SU-DHL-6 (cell line): ENCODE data around the gene ZDHHC3.

Experiments
- H2AFZ ChIP-seq: fragments of 200-600 bp; sonication (generic); 2 replicates; pipeline ENCODE4 v1.6.1; 2014; ENCODE audit warnings: low read depth, mild to moderate bottlenecking, moderate library complexity, mixed read lengths, antibody characterized with exemption, low read length; ENCODE audit not compliant: severe bottlenecking
- H3F3A ChIP-seq: fragments of 200-600 bp; shearing (Covaris generic); 2 replicates; pipeline ENCODE4 v1.6.0; 2016; ENCODE audit warnings: antibody characterized with exemption, mild to moderate bottlenecking; ENCODE audit not compliant: insufficient read depth
- H3K27ac ChIP-seq: fragments of 200-600 bp; sonication (generic); 2 replicates; pipeline ENCODE4 v1.5.1; 2016; ENCODE audit warnings: low read depth, mild to moderate bottlenecking, low read length, moderate library complexity, mixed read lengths
- H3K27me3 ChIP-seq: fragments of 200-600 bp; sonication (generic), shearing (Covaris generic); 2 replicates; pipeline ENCODE4 v1.6.0; 2014; ENCODE audit warnings: mild to moderate bottlenecking, low read length
- H3K36me3 ChIP-seq: fragments of 200-600 bp; sonication (generic); 2 replicates; pipeline ENCODE4 v1.6.1; 2014; ENCODE audit warnings: mild to moderate bottlenecking, low read length, mixed read lengths
- H3K4me2 ChIP-seq: fragments of 300-600, 200-600 bp; shearing (Covaris generic), sonication (generic); 2 replicates; pipeline ENCODE4 v1.6.0; 2014; ENCODE audit warnings: low read length, low read depth, mild to moderate bottlenecking; ENCODE audit not compliant: poor library complexity, severe bottlenecking
- H3K4me3 ChIP-seq: fragments of 200-600 bp; sonication (generic); 2 replicates; pipeline ENCODE4 v1.5.1; 2014; ENCODE audit warnings: antibody characterized with exemption, low read length, mild to moderate bottlenecking, mixed read lengths; ENCODE audit not compliant: insufficient read depth, poor library complexity, severe bottlenecking
- H3K79me2 ChIP-seq: fragments of 200-600 bp; sonication (generic); 2 replicates; pipeline ENCODE4 v1.6.1; 2014; ENCODE audit warnings: mild to moderate bottlenecking, low read length, moderate library complexity; ENCODE audit not compliant: insufficient read depth
- H3K9ac ChIP-seq: fragments of 200-600 bp; sonication (generic); 2 replicates; pipeline ENCODE4 v1.7.0; 2014; ENCODE audit warnings: mild to moderate bottlenecking, low read length
- H3K9me2 ChIP-seq: fragments of 200-600 bp; sonication (generic); replicated peaks from 2 replicates; pipeline ENCODE4 v1.6.1; 2014; ENCODE audit warnings: low read length; ENCODE audit not compliant: insufficient read depth
- H3K9me3 ChIP-seq: fragments of 200-600 bp; sonication (generic); 2 replicates; pipeline ENCODE4 v1.6.1; 2014; ENCODE audit warnings: low read length, mixed read lengths; ENCODE audit not compliant: insufficient read depth
- H4K20me1 ChIP-seq: fragments of 200-600 bp; sonication (generic); 2 replicates; pipeline ENCODE4 v1.6.1; 2014; ENCODE audit warnings: low read depth, mild to moderate bottlenecking, antibody characterized with exemption, low read length, moderate library complexity, mixed read lengths
- CTCF ChIP-seq: fragments of 200-600 bp; sonication (generic); IDR thresholded peaks from one replicate; pipeline ENCODE4 v1.5.1; 2017; ENCODE audit warnings: antibody characterized with exemption, mild to moderate bottlenecking, low read length, moderate library complexity; ENCODE audit not compliant: insufficient read depth, poor library complexity, severe bottlenecking
- EZH2phosphoT487 ChIP-seq: fragments of 200-600 bp; sonication (generic), shearing (Covaris generic); conservative IDR thresholded peaks from 2 replicates; pipeline ENCODE4 v1.6.1; 2018; ENCODE audit warnings: mild to moderate bottlenecking, antibody characterized with exemption, low read length, moderate library complexity, mixed read lengths

The ZDHHC3 gene

GRCh38 chr3:44930911-44931310 lies 45.1 kb downstream of the ZDHHC3 start:
- Histone ChIP-seq H3K9ac (no peak overlapping the region), H2AFZ (no peak overlapping the region), H3F3A (no peaks in the 10 kb centered on the region), H3K9me3 (no peaks in the 10 kb centered on the region), H3K4me2 (no peak overlapping the region), H3K27me3 (no peaks in the 10 kb centered on the region), H4K20me1 (no peaks in the 10 kb centered on the region), H3K79me2 (no peaks in the 10 kb centered on the region), H3K4me3 (no peak overlapping the region), H3K27ac (no peak overlapping the region), H3K36me3 (no peaks in the 10 kb centered on the region), H3K9me2 (no peaks in the 10 kb centered on the region)
- TF ChIP-seq CTCF (no peak), EZH2phosphoT487 (no peak)

- Histone ChIP-seq H3K36me3 (no peaks in the 10 kb centered on the region), H3K27me3 (no peaks in the 10 kb centered on the region), H3K9ac (no peak overlapping the region), H2AFZ (no peak overlapping the region), H3K4me2 (no peak overlapping the region), H3K4me3 (no peak overlapping the region), H3K27ac (no peak overlapping the region), H3K9me2 (no peaks in the 10 kb centered on the region), H3K9me3 (no peaks in the 10 kb centered on the region), H3K79me2 (no peaks in the 10 kb centered on the region), H4K20me1 (no peaks in the 10 kb centered on the region), H3F3A (no peaks in the 10 kb centered on the region)
- no peak for TF ChIP-seq CTCF
- TF ChIP-seq EZH2phosphoT487, result no peak
These were observed 46.2 kb downstream of the ZDHHC3 start for GRCh38 chr3:44929782-44930181.

- Histone ChIP-seq H4K20me1 (no peaks in the 10 kb centered on the region), H3K79me2 (no peaks in the 10 kb centered on the region), H2AFZ (no peak overlapping the region), H3K36me3 (no peaks in the 10 kb centered on the region), H3K9me2 (no peaks in the 10 kb centered on the region), H3K4me2 (no peak overlapping the region), H3K27me3 (no peaks in the 10 kb centered on the region), H3K27ac (no peak overlapping the region), H3K9me3 (no peaks in the 10 kb centered on the region), H3F3A (no peaks in the 10 kb centered on the region), H3K4me3 (no peak overlapping the region), H3K9ac (no peak overlapping the region)
- TF ChIP-seq EZH2phosphoT487 (no peak), CTCF (no peak)
These were observed 48.6 kb downstream of the ZDHHC3 start for GRCh38 chr3:44927371-44927770.

GRCh38 chr3:44926921-44927320 lies 49.1 kb downstream of the ZDHHC3 start:
- Histone ChIP-seq H3K4me2 (no peak overlapping the region), H3K36me3 (no peaks in the 10 kb centered on the region), H3F3A (no peaks in the 10 kb centered on the region), H3K27me3 (no peaks in the 10 kb centered on the region), H3K9me2 (no peaks in the 10 kb centered on the region), H4K20me1 (no peaks in the 10 kb centered on the region), H3K4me3 (no peak overlapping the region), H2AFZ (no peak overlapping the region), H3K27ac (no peak overlapping the region), H3K9me3 (no peaks in the 10 kb centered on the region), H3K79me2 (no peaks in the 10 kb centered on the region), H3K9ac (no peak overlapping the region)
- TF ChIP-seq EZH2phosphoT487 (no peak), CTCF (no peak)
